GM19035 (cell line): ENCODE results near the gene UBAC1.

ENCODE experiments used
- ATAC-seq: cut with Tn5 transposase; IDR thresholded peaks from one replicate; pipeline ENCODE4 v1.9.1; 2021; ENCODE audit not compliant: unreplicated experiment

Gene UBAC1

DNA sequence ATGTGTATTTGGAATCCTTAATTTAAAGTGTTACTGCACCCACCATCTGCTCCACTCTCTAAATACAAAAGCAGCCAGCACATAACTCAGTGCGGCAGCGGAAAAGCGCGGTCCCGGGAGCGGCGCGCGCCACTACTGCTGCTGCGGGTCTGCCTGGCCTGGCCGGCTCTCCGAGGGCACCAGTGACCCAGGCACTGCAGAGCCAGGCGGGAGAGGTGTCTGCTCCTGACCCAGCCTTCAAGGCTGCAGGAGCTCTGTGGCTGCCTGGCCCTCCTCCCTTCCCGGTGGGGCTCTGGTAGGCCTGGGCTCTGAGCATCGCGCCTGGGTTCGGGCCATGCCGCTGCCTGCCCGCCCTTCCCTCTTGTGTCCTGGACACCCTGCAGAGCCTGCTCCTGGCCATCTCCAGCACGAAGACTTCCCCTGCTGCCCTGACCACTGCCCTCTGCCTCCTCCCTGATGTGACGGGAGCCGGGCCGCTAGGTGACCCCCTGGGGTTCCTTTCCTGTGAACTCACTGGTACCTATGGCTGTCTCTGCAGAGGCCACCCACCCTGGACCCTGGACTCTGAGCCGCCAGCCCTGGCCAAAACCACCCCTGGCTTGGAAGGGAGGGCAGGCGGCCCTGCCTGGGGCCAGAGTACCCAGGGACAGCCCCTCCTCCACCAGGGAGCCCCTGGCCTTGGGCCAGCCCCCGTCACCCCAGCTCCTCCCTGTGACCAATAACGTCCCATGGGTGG is 32.8 kb upstream of the UBAC1 start:
- no peak for ATAC-seq

GRCh38 chr9:135993409-135993742 is 32.2 kb upstream of the UBAC1 start:
- no peak for ATAC-seq

- no peak for ATAC-seq
These were observed 31.6 kb upstream of the UBAC1 start for GRCh38 chr9:135992486-135993408.

DNA sequence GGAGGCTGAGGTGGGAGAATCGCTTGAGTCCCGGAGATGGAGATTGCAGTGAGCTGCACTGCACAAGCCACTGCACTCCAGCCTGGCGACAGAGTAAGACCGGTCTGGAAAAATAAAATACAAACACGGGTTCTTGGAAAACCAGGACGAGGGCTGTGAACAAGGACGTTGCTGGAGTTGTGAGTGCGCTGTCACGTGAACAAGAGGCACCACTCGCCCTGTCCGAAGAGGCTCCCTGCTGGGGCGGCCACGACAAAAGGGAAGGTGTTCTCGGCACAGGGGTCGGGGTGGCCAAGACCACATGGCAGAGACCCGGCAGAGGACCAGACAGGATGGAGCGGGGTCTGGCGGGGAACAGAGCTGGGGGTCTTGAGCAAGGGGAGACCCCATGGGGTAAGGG is 30.6 kb upstream of the UBAC1 start:
- no peak for ATAC-seq

GRCh38 chr9:135990468-135991429 is 29.6 kb upstream of the UBAC1 start:
- ATAC-seq: no peak

- ATAC-seq: no peak
These were observed 28.7 kb upstream of the UBAC1 start for GRCh38 chr9:135989722-135990467.

- no peak for ATAC-seq
These were observed 28.0 kb upstream of the UBAC1 start for GRCh38 chr9:135989157-135989556.

- ATAC-seq: no peak
These were observed 27.3 kb upstream of the UBAC1 start for GRCh38 chr9:135988493-135988892.

- ATAC-seq: no peak
These were observed 26.7 kb upstream of the UBAC1 start for GRCh38 chr9:135987838-135988404.

DNA sequence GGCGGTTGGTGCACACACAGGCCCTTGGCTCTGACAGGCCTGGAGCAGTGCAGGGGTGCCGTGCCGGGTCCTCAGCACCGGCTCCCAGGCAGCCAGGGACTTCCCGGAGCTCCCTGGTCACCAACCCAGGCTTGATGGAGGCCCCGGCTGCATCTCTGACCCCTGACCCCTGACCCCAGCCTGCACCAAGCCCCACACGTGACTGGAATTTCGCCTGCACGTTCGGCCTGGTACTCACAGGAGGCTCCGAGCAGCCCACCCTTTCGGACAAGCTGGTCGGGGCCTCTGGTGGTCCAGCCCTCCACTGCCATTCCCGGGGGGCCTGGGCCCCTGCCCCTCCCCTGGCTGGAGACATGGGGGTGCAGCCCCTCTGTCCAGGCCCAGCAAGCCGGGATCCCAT is 25.4 kb upstream of the UBAC1 start:
- no peak for ATAC-seq

DNA sequence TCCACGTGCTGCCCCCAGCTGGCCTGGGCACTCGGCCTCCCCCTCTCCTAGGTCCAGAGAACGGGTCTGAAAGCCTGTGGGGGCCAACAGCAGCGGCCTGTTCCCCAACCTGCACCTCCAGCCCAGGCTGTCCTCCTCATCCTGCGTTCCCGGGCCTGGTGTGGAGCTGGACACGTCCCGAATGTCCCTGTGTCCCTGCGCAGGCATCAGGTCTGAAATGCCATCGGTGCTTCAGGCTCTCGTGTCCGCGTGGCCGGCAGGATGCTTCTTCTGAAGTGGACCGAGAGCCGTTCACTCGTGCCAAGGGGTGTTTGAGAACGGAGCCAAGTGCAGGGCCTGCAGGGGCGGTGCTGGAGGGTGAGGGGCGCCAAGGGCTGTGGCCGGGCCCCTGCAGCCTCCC is 24.7 kb upstream of the UBAC1 start:
- ATAC-seq: no peak

GRCh38 chr9:135985459-135985774 is 24.2 kb upstream of the UBAC1 start:
- ATAC-seq: no peak

- ATAC-seq: no peak
These were observed 23.0 kb upstream of the UBAC1 start for GRCh38 chr9:135984072-135984710.

- no peak for ATAC-seq
These were observed 22.3 kb upstream of the UBAC1 start for GRCh38 chr9:135983208-135984071.

DNA sequence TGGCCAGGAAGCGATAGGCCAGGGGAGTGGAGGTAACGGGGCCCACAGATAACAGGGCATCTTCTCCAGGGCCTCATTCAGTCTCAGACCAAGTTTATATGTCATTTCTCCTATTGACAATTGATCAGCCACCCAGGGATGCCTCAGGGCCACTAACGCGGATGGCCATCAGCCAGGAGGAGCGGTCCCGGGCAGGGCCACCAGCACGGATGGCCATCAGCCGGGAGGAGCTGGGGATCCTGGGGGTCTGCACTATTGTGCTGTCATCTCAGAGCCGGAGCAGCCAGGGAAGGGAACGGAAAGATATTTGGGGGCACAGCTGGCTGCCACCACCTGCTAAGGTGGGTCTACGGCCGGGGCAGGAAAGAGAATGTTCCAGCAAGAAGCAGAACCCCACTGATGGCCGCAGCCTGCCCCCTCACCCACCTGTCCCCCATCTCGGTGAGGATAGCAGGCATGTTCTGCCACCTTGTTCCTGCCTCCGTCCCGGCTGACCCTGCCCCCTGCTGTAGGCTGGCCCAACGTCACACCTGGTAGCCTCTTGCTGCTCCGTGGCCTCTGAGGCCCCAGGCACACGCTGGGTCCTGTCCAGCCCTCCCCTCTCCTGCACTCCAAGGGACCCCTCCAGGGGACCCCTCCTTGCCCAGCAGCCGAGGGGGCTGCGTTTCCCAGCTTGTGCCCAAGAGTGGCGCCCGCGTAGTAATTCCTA is 21.5 kb upstream of the UBAC1 start:
- no peak for ATAC-seq

GRCh38 chr9:135980926-135981630 is 19.9 kb upstream of the UBAC1 start:
- no peak for ATAC-seq

DNA sequence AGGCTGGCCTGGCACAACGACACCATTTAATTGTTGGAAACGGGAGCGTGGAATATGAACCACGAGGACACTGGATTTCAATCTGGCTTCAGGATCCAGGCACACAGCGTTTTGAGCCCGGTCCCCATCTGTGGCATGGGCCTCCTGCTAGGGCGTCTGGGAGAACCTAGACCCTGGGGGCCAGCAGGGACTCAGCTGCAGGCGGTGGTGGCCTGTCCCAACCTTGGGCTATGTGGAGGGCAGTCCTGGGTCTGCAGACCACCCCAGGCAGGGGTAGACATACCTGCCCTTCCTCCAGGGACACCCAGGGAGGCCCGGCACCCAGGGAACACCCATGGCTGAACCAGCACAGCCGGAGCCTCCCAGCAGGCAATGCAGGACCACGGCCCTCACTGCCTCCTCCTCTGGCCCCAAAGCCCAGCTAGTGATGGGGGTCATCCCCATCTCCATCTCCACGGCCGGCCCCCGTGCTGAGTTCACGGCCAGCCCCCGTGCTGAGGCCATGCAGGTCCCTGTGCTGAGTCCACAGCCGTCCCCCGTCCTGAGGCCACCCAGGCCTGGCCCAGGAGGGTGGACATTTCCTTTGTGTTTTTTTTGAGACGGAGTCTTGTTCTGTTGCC is 18.5 kb upstream of the UBAC1 start:
- no peak for ATAC-seq
